ENCODE data around the gene LRRC45. TPM values are rescaled to one million over a fixed set of nuclear protein-coding genes. Genes with fewer than 3 reads are reported as not detected.

The LRRC45 gene
- total RNA-seq, 1 experiment from 2014 or later: 38.1 TPM

DNA sequence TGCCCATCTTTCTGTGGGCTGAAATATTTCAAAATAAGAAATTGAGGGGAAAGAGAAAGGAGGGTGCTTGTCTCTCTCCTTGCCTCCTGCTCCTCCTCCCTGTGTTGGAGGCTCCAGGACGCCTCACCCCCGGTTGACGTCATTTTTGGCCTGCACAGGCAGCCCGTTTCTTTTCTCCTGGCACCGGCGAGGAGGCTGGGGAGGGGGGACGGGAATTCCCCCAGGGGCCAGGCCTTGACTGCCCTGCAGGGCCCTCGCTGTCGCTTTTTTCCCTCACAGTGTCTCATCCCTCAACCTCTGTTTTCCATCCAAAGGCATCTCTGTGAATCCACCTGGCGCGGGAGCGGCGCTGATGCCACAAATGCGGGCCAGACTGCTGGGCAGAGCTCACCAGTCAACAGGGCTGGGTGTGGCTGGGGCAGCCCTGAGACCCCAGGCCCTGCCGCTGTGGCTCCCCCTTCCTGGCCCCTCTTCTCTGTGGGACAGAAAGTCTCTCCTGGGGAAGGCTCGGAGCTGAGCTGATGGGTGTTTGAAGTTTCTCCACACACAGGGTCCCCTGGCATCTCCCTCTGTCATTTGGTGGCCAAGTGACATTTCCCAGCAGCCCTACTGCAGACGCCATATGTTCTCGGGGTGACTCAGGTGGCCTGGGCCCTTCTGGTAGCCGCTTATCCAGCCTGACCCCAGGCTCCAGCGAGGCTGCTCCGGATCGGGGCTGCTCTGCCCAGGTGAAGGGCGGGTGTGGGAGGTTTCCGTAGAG, 16.5 kb upstream of the LRRC45 start:
- Mint-ChIP-seq H3K4me3 (no peak overlapping the region), H3K36me3 (no peaks in the 10 kb centered on the region), H3K27ac (no peak overlapping the region), H3K9me3 (no peaks in the 10 kb centered on the region), H3K27me3 (ENCODE audit: low read depth) (no peaks in the 10 kb centered on the region), H3K4me1 (no peaks in the 10 kb centered on the region)
- no peak for TF ChIP-seq ZNF138 (CRISPR knock-in tag; conservative IDR thresholded peaks at IDR 0.05)
- no peak for TF ChIP-seq ZBTB43 (CRISPR knock-in tag; IDR thresholded peaks at IDR 0.05)
- TF ChIP-seq ZNF219 (CRISPR knock-in tag; IDR thresholded peaks at IDR 0.05; ENCODE audit: borderline replicate concordance): no peak
- TF ChIP-seq, protein P1, sequence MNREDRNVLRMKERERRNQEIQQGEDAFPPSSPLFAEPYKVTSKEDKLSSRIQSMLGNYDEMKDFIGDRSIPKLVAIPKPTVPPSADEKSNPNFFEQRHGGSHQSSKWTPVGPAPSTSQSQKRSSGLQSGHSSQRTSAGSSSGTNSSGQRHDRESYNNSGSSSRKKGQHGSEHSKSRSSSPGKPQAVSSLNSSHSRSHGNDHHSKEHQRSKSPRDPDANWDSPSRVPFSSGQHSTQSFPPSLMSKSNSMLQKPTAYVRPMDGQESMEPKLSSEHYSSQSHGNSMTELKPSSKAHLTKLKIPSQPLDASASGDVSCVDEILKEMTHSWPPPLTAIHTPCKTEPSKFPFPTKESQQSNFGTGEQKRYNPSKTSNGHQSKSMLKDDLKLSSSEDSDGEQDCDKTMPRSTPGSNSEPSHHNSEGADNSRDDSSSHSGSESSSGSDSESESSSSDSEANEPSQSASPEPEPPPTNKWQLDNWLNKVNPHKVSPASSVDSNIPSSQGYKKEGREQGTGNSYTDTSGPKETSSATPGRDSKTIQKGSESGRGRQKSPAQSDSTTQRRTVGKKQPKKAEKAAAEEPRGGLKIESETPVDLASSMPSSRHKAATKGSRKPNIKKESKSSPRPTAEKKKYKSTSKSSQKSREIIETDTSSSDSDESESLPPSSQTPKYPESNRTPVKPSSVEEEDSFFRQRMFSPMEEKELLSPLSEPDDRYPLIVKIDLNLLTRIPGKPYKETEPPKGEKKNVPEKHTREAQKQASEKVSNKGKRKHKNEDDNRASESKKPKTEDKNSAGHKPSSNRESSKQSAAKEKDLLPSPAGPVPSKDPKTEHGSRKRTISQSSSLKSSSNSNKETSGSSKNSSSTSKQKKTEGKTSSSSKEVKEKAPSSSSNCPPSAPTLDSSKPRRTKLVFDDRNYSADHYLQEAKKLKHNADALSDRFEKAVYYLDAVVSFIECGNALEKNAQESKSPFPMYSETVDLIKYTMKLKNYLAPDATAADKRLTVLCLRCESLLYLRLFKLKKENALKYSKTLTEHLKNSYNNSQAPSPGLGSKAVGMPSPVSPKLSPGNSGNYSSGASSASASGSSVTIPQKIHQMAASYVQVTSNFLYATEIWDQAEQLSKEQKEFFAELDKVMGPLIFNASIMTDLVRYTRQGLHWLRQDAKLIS (CRISPR knock-in tag; IDR thresholded peaks at IDR 0.05; ENCODE audit: borderline replicate concordance): no peak
- TF ChIP-seq FOXK1 (CRISPR knock-in tag; IDR thresholded peaks at IDR 0.05): no peak
- no peak for TF ChIP-seq ZNF425 (CRISPR knock-in tag; conservative IDR thresholded peaks at IDR 0.05)
- TF ChIP-seq ZNF396 (CRISPR knock-in tag; IDR thresholded peaks at IDR 0.05; ENCODE audit: borderline replicate concordance): no peak
- POLR2A ChIA-PET: no interaction called here
- ATAC-seq: no peak
- CTCF ChIA-PET: interaction anchor here (1.3 kb wide), 1 partner anchor 230 kb away, joined by 3 read pairs; no protein-coding TSS in a partner anchor
- DNase-seq (ENCODE audit: low spot score): no peak

DNA sequence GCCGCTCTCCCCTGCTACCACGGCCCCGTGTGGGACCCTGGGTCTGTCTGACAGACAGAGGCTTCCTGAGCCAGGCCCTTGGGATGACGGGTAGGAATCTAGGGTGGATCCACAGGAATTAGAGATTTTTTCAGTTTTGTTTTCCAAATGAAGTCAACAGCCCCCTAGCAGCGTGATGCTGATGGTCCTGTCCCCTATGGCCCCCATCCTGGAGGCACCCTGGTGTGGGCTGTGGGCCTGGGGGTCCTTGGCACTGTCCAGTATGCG, 15.9 kb upstream of the LRRC45 start:
- Mint-ChIP-seq H3K9me3 (no peaks in the 10 kb centered on the region), H3K27ac (no peak overlapping the region), H3K27me3 (ENCODE audit: low read depth) (no peaks in the 10 kb centered on the region), H3K4me1 (no peaks in the 10 kb centered on the region), H3K4me3 (no peak overlapping the region), H3K36me3 (no peaks in the 10 kb centered on the region)
- POLR2A ChIA-PET: no interaction called here
- ATAC-seq: no peak
- CTCF ChIA-PET: no interaction called here
- DNase-seq (ENCODE audit: low spot score): no peak
- TF ChIP-seq, protein P2, sequence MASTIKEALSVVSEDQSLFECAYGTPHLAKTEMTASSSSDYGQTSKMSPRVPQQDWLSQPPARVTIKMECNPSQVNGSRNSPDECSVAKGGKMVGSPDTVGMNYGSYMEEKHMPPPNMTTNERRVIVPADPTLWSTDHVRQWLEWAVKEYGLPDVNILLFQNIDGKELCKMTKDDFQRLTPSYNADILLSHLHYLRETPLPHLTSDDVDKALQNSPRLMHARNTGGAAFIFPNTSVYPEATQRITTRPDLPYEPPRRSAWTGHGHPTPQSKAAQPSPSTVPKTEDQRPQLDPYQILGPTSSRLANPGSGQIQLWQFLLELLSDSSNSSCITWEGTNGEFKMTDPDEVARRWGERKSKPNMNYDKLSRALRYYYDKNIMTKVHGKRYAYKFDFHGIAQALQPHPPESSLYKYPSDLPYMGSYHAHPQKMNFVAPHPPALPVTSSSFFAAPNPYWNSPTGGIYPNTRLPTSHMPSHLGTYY (CRISPR knock-in tag; IDR thresholded peaks at IDR 0.05): no peak
- no peak for TF ChIP-seq ZNF281 (CRISPR knock-in tag; IDR thresholded peaks at IDR 0.05)
- TF ChIP-seq, protein P3, sequence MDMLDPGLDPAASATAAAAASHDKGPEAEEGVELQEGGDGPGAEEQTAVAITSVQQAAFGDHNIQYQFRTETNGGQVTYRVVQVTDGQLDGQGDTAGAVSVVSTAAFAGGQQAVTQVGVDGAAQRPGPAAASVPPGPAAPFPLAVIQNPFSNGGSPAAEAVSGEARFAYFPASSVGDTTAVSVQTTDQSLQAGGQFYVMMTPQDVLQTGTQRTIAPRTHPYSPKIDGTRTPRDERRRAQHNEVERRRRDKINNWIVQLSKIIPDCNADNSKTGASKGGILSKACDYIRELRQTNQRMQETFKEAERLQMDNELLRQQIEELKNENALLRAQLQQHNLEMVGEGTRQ (CRISPR knock-in tag; IDR thresholded peaks at IDR 0.05): no peak
- TF ChIP-seq ZNF425 (CRISPR knock-in tag; conservative IDR thresholded peaks at IDR 0.05): no peak
- no peak for TF ChIP-seq ZNF263 (CRISPR knock-in tag; IDR thresholded peaks at IDR 0.05; ENCODE audit: low read depth)
- no peak for TF ChIP-seq HMGXB4 (CRISPR knock-in tag; IDR thresholded peaks at IDR 0.05)
- TF ChIP-seq IRF1 (CRISPR knock-in tag; IDR thresholded peaks at IDR 0.05): no peak
- TF ChIP-seq NR1H2 (CRISPR knock-in tag; IDR thresholded peaks at IDR 0.05): no peak
- no peak for TF ChIP-seq GTF2I (CRISPR knock-in tag; conservative IDR thresholded peaks at IDR 0.05)
- TF ChIP-seq ZNF423 (CRISPR knock-in tag; IDR thresholded peaks at IDR 0.05): no peak

Measured in WTC11 (cell line).